Naive B cell (primary cell): Measurements from ENCODE around the gene HNRNPF. TPM values are rescaled to one million over a fixed set of nuclear protein-coding genes. Genes with fewer than 3 reads are reported as not detected.
A peak's percentile ranks its signal among the peaks of the same experiment; 100 is the strongest.
"Not testable (repeated sequence)": the region's sequence is repeated elsewhere in the genome, so short reads cannot be mapped to it uniquely, and the experiment has no call there.

Experiments
- ATAC-seq, 2 donors: fragments of 150-1000 bp; cut with Tn5 transposase; 2 replicates each; pipeline ENCODE4 v1.10.0; 2021; ENCODE audit warnings: low read depth in 2 of 2, mild to moderate bottlenecking in 2 of 2, moderate library complexity in 2 of 2
- DNase-seq: peaks from one replicate; pipeline ENCODE4 v3.0.0; 2022
- H3K27ac Mint-ChIP-seq, 6 donors: one replicate each; pipeline ENCODE4 v1.8.0; 2020 to 2022; ENCODE audit warnings: mild to moderate bottlenecking in 6 of 6, mixed read lengths in 6 of 6, moderate library complexity in 5 of 6, inconsistent platforms in 2 of 6
- H3K27me3 Mint-ChIP-seq, 3 donors: one replicate each; pipeline ENCODE4 v1.8.0; 2021 to 2022; ENCODE audit warnings: mixed read lengths in 3 of 3, mild to moderate bottlenecking in 1 of 3
- H3K36me3 Mint-ChIP-seq, 2 donors: one replicate each; pipeline ENCODE4 v1.8.0; 2020 to 2022; ENCODE audit warnings: mixed read lengths in 2 of 2, inconsistent platforms in 1 of 2, mild to moderate bottlenecking in 1 of 2
- H3K4me1 Mint-ChIP-seq, 3 donors: one replicate each; pipeline ENCODE4 v1.8.0; 2020 to 2022; ENCODE audit warnings: mixed read lengths in 3 of 3, inconsistent platforms in 1 of 3, mild to moderate bottlenecking in 1 of 3, moderate library complexity in 1 of 3
- H3K4me3 Mint-ChIP-seq, 8 donors: one replicate each; pipeline ENCODE4 v1.8.0; 2020 to 2022; ENCODE audit warnings: mild to moderate bottlenecking in 8 of 8, mixed read lengths in 8 of 8, moderate library complexity in 8 of 8, inconsistent platforms in 2 of 8
- H3K9me3 Mint-ChIP-seq, 7 donors: one replicate each; pipeline ENCODE4 v1.8.0; 2020 to 2022; ENCODE audit warnings: mixed read lengths in 7 of 7, mild to moderate bottlenecking in 5 of 7, inconsistent platforms in 2 of 7, moderate library complexity in 1 of 7
- polyA plus RNA-seq, 6 donors: library from polyadenylated mRNA; unstranded; fragments of 300-500 nt; fragmentation: Illumina TruSeq; gene quantifications; one replicate each; pipeline ENCODE4 v1.2.3, GENCODE V29; 2021; ENCODE audit warnings: low read depth in 6 of 6

The HNRNPF gene
- polyA plus RNA-seq, 6 donors from 2014 or later, result 166 to 228 (median 215) TPM

GRCh38 chr10:43342279-43343125, 66.5 kb downstream of the HNRNPF start:
- Mint-ChIP-seq H3K27me3 (peaks cover 4 to 36% (median 35%) of the 10 kb centered on the region in 3 donors), H3K4me1 (no peaks in the 10 kb centered on the region), H3K36me3 (peaks cover 0 to 12% of the 10 kb centered on the region in 2 donors), H3K4me3 (no peak overlapping the region), H3K27ac (no peak overlapping the region), H3K9me3 (peaks cover 0 to 3% (median 0%) of the 10 kb centered on the region in 7 donors)
- no peak for DNase-seq
- no peak for ATAC-seq

DNA sequence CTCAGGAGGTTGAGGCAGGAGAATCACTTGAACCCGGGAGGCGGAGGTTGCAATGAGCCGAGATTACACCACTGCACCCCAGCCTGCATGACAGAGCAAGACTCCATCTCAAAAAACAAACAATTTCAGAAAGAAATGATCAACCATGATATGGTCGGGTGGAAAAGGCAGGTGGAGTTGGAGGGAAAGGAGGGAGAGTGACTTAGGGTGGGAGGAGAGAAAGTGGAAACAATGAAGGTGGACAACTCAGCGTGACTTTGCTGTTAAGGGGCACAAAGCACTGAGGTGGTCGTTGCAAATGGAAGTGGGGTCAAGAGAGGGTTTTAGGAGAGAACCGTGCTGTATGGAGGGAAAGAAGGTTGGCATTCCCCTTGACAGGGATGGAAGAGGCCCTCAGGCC, 67.5 kb downstream of the HNRNPF start:
- Mint-ChIP-seq H3K27me3 (peaks cover 4 to 43% (median 42%) of the 10 kb centered on the region in 3 donors), H3K36me3 (peaks cover 0 to 12% of the 10 kb centered on the region in 2 donors), H3K4me1 (no peaks in the 10 kb centered on the region), H3K4me3 (no peak overlapping the region), H3K9me3 (peaks cover 0 to 3% (median 0%) of the 10 kb centered on the region in 7 donors), H3K27ac (peak overlapping the region in 2 of 6 donors; percentile 24 to 78)
- no peak for ATAC-seq
- no peak for DNase-seq

GRCh38 chr10:43340619-43341018, 68.4 kb downstream of the HNRNPF start:
- DNase-seq (no peak), ATAC-seq (no peak)
- Mint-ChIP-seq H3K4me3 (no peak overlapping the region), H3K9me3 (peaks cover 0 to 3% (median 0%) of the 10 kb centered on the region in 7 donors), H3K27ac (peak overlapping the region in 2 of 6 donors; percentile 9 to 33), H3K36me3 (peaks cover 0 to 12% of the 10 kb centered on the region in 2 donors), H3K27me3 (peaks cover 4 to 46% (median 43%) of the 10 kb centered on the region in 3 donors), H3K4me1 (no peaks in the 10 kb centered on the region)

DNA sequence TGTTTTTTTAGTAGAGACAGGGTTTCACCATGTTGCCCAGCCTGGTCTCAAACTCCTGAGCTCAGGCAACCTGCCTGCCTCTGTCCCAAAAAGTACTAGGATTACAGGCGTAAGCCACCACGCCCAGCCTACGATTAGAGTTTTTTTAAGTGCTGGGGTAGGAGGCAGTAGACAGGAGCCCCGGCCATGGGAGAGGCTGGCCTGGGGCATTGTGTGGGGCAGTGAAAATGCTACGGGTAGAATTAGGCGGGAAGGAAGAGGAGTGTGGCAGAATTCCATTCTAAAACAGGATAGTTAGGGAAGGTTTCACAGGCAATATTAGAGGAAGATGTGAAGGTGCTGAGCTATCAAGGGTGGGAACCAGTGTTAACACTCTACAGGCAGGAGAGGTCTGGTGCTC, 68.9 kb downstream of the HNRNPF start:
- Mint-ChIP-seq H3K4me1 (no peaks in the 10 kb centered on the region), H3K27me3 (peaks cover 4 to 46% (median 43%) of the 10 kb centered on the region in 3 donors), H3K9me3 (peaks cover 0 to 3% (median 0%) of the 10 kb centered on the region in 7 donors), H3K27ac (peak overlapping the region in 1 of 6 donors; percentile 43), H3K4me3 (no peak overlapping the region), H3K36me3 (peaks cover 0 to 12% of the 10 kb centered on the region in 2 donors)
- DNase-seq (no peak), ATAC-seq (no peak)

- Mint-ChIP-seq H3K9me3 (peaks cover 0 to 3% (median 0%) of the 10 kb centered on the region in 7 donors), H3K27ac (no peak overlapping the region), H3K4me3 (peak overlapping the region in 1 of 8 donors; percentile 75), H3K27me3 (peaks cover 4 to 46% (median 43%) of the 10 kb centered on the region in 3 donors), H3K4me1 (no peaks in the 10 kb centered on the region), H3K36me3 (peaks cover 0 to 12% of the 10 kb centered on the region in 2 donors)
- DNase-seq (no peak), ATAC-seq (no peak)
These were observed 69.8 kb downstream of the HNRNPF start for GRCh38 chr10:43339136-43339535.

DNA sequence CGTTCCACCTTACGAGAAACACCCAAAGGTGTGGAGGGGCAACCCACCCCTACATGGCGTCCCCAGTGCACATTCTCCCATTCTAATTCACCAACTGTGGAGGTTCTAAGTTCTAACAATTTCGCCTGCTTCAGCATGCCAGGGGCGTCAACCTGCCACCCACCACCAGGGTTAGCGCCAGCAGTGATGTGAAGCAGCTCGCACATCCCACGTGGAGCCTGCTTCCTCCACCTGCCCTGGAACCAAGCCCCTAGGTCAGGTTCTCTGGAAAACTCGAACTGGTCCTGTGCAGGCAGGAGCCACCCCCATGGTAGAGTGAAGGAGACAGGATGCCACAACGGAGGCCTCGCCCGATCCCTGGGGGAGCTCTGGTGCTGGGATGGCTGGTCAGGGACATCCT, 70.9 kb downstream of the HNRNPF start:
- DNase-seq (no peak), ATAC-seq (no peak)
- Mint-ChIP-seq H3K9me3 (peaks cover 0 to 6% (median 0%) of the 10 kb centered on the region in 7 donors), H3K4me3 (no peak overlapping the region), H3K27ac (no peak overlapping the region), H3K36me3 (peaks cover 0 to 12% of the 10 kb centered on the region in 2 donors), H3K4me1 (no peaks in the 10 kb centered on the region), H3K27me3 (peaks cover 8 to 55% (median 47%) of the 10 kb centered on the region in 3 donors)

- DNase-seq, H3K9me3 Mint-ChIP-seq, H3K27ac Mint-ChIP-seq, ATAC-seq, H3K4me1 Mint-ChIP-seq, H3K4me3 Mint-ChIP-seq: not testable (repeated sequence)
- Mint-ChIP-seq H3K36me3 (peaks cover 0 to 12% of the 10 kb centered on the region in 2 donors), H3K27me3 (peaks cover 8 to 60% (median 47%) of the 10 kb centered on the region in 3 donors)
These were observed 71.5 kb downstream of the HNRNPF start for GRCh38 chr10:43337536-43337935.

GRCh38 chr10:43336641-43337318, 72.2 kb downstream of the HNRNPF start:
- peaks cover 0 to 12% of the 10 kb centered on the region in 2 donors for H3K36me3 Mint-ChIP-seq
- H3K27me3 Mint-ChIP-seq, result peaks cover 12 to 64% (median 47%) of the 10 kb centered on the region in 3 donors
- H3K9me3 Mint-ChIP-seq, result peaks cover 0 to 6% (median 0%) of the 10 kb centered on the region in 7 donors
- no peak for DNase-seq
- no peak overlapping the region for H3K4me3 Mint-ChIP-seq
- peaks cover 0 to 4% (median 2%) of the 10 kb centered on the region in 3 donors for H3K4me1 Mint-ChIP-seq
- ATAC-seq, result no peak
- peak overlapping the region in 1 of 6 donors; percentile 32 for H3K27ac Mint-ChIP-seq

DNA sequence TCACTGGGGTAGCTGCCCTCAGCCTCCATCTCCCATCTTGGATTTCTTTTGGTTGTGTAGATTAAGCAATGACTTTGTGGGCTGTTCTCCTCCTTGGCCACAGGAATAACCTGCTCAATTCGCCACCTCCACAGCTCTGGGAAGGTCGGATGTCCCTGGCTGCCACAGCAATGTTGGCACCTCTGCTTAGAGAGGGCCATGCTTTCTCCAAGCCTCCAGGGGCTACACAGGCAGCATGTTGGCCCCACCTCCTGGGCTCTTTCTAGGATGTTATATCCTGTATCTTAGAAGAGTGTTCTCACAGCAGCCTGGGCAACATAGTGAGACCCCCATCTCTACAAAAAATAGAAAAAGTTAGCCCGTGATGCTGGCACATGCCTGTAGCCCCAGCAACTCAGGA, 72.9 kb downstream of the HNRNPF start:
- Mint-ChIP-seq H3K4me3 (no peak overlapping the region), H3K27me3 (peaks cover 14 to 58% (median 42%) of the 10 kb centered on the region in 3 donors), H3K9me3 (peaks cover 0 to 6% (median 0%) of the 10 kb centered on the region in 7 donors), H3K4me1 (peaks cover 0 to 5% (median 2%) of the 10 kb centered on the region in 3 donors), H3K27ac (no peak overlapping the region), H3K36me3 (peaks cover 0 to 11% of the 10 kb centered on the region in 2 donors)
- no peak for ATAC-seq
- DNase-seq, result no peak

Other genes with a start within 250 kb of the HNRNPF start
- under 1 TPM in 5 of 6 donors, not detected in 1; 0.21 to 0.73 (median 0.37) TPM for gene RASGEF1A, start 142.1 kb downstream of the HNRNPF start, polyA plus RNA-seq
- gene FXYD4, start 37.5 kb downstream of the HNRNPF start, polyA plus RNA-seq, result not detected
- 10 to 100 TPM in 2 of 6 donors, 1 to 10 TPM in 4; 5.6 to 18.3 (median 9.2) TPM for gene ZNF487, start 27.9 kb upstream of the HNRNPF start, polyA plus RNA-seq
- gene ZNF239, start 165.4 kb upstream of the HNRNPF start, polyA plus RNA-seq, result 10 to 100 TPM in 1 of 6 donors, 1 to 10 TPM in 5; 1.9 to 14.1 (median 3.0) TPM
- 1 to 10 TPM; 3.7 to 9.4 (median 7.4) TPM for gene ZNF485, start 197.3 kb upstream of the HNRNPF start, polyA plus RNA-seq
- gene ZNF32, start 239.7 kb upstream of the HNRNPF start, polyA plus RNA-seq, result 100 to 1,000 TPM in 1 of 6 donors, 10 to 100 TPM in 5; 68.9 to 135 (median 83.1) TPM